Glutamatergic neuron (in vitro differentiated cells): ENCODE data around the gene ZBTB7C. TPM values are rescaled to one million over a fixed set of nuclear protein-coding genes. Genes with fewer than 3 reads are reported as not detected.

ENCODE experiments used
- DNase-seq: peaks from one replicate; pipeline ENCODE4 v3.0.0; 2022
- H3K27ac Mint-ChIP-seq: one replicate; pipeline ENCODE4 v1.8.0; 2020; ENCODE audit warnings: mild to moderate bottlenecking, mixed read lengths, inconsistent platforms; ENCODE audit not compliant: unreplicated experiment
- H3K27me3 Mint-ChIP-seq: one replicate; pipeline ENCODE4 v1.8.0; 2020; ENCODE audit warnings: mild to moderate bottlenecking, moderate library complexity, mixed read lengths, inconsistent platforms; ENCODE audit not compliant: unreplicated experiment
- H3K36me3 Mint-ChIP-seq: one replicate; pipeline ENCODE4 v1.8.0; 2020; ENCODE audit warnings: mild to moderate bottlenecking, mixed read lengths, inconsistent platforms; ENCODE audit not compliant: unreplicated experiment
- H3K4me1 Mint-ChIP-seq: one replicate; pipeline ENCODE4 v1.8.0; 2020; ENCODE audit warnings: mild to moderate bottlenecking, low read depth, mixed read lengths, inconsistent platforms; ENCODE audit not compliant: unreplicated experiment
- H3K4me3 Mint-ChIP-seq: one replicate; pipeline ENCODE4 v1.8.0; 2020; ENCODE audit warnings: mild to moderate bottlenecking, mixed read lengths, inconsistent platforms; ENCODE audit not compliant: unreplicated experiment
- H3K9me3 Mint-ChIP-seq: one replicate; pipeline ENCODE4 v1.8.0; 2020; ENCODE audit warnings: mild to moderate bottlenecking, moderate library complexity, mixed read lengths, inconsistent platforms; ENCODE audit not compliant: unreplicated experiment
- CTCF ChIP-seq: fragments of 200-600 bp; sonication (generic); IDR thresholded peaks from one replicate; pipeline ENCODE4 v1.5.0; 2021; ENCODE audit not compliant: partially characterized antibody, unreplicated experiment
- total RNA-seq: library from RNA; stranded (reverse); fragmentation: NEBNext Ultra II Directional; extraction: Animal tissue kit (Norgen Biotek cat#: 25700); gene quantifications from one replicate; pipeline ENCODE4 v1.2.1, GENCODE V29; 2021; ENCODE audit not compliant: unreplicated experiment

The ZBTB7C gene
- total RNA-seq, 1 donor from 2014 or later, result 10.6 TPM

- H3K36me3 Mint-ChIP-seq, result peaks cover 22% of the 10 kb centered on the region
- no peak for TF ChIP-seq CTCF
- DNase-seq, result no peak
- no peaks in the 10 kb centered on the region for H3K4me1 Mint-ChIP-seq
- no peak overlapping the region for H3K27ac Mint-ChIP-seq
- H3K27me3 Mint-ChIP-seq, result peaks cover 1% of the 10 kb centered on the region
- no peak overlapping the region for H3K4me3 Mint-ChIP-seq
- H3K9me3 Mint-ChIP-seq, result peaks cover 8% of the 10 kb centered on the region
These were observed 171.0 kb downstream of the ZBTB7C start for GRCh38 chr18:48238206-48238605.

- no peaks in the 10 kb centered on the region for H3K4me1 Mint-ChIP-seq
- no peak overlapping the region for H3K4me3 Mint-ChIP-seq
- peaks cover 29% of the 10 kb centered on the region for H3K36me3 Mint-ChIP-seq
- DNase-seq, result no peak
- peaks cover 3% of the 10 kb centered on the region for H3K27me3 Mint-ChIP-seq
- H3K9me3 Mint-ChIP-seq, result peaks cover 9% of the 10 kb centered on the region
- TF ChIP-seq CTCF, result no peak
- H3K27ac Mint-ChIP-seq, result no peak overlapping the region
These were observed 172.4 kb downstream of the ZBTB7C start for GRCh38 chr18:48236822-48237221.

- no peak overlapping the region for H3K27ac Mint-ChIP-seq
- H3K36me3 Mint-ChIP-seq, result peaks cover 7% of the 10 kb centered on the region
- H3K9me3 Mint-ChIP-seq, result peaks cover 8% of the 10 kb centered on the region
- peaks cover 23% of the 10 kb centered on the region for H3K4me1 Mint-ChIP-seq
- H3K27me3 Mint-ChIP-seq, result peaks cover 5% of the 10 kb centered on the region
- peak; percentile 86 for DNase-seq
- H3K4me3 Mint-ChIP-seq, result no peak overlapping the region
- peak; percentile 49 for TF ChIP-seq CTCF
These were observed 178.6 kb downstream of the ZBTB7C start for GRCh38 chr18:48230467-48231113.

GRCh38 chr18:48229552-48229981, 179.6 kb downstream of the ZBTB7C start:
- no peak for TF ChIP-seq CTCF
- Mint-ChIP-seq H3K27me3 (peaks cover 5% of the 10 kb centered on the region), H3K36me3 (peaks cover 7% of the 10 kb centered on the region), H3K4me1 (peaks cover 23% of the 10 kb centered on the region), H3K4me3 (no peak overlapping the region), H3K27ac (no peak overlapping the region), H3K9me3 (peaks cover 8% of the 10 kb centered on the region)
- no peak for DNase-seq

GRCh38 chr18:48228841-48229240, 180.3 kb downstream of the ZBTB7C start:
- Mint-ChIP-seq H3K27me3 (peaks cover 5% of the 10 kb centered on the region), H3K36me3 (peaks cover 11% of the 10 kb centered on the region), H3K4me3 (peak overlapping the region; percentile 34), H3K9me3 (peaks cover 8% of the 10 kb centered on the region), H3K27ac (peak overlapping the region; percentile 91), H3K4me1 (peaks cover 23% of the 10 kb centered on the region)
- no peak for TF ChIP-seq CTCF
- DNase-seq, result peak; percentile 43
